WTC11 (cell line): ENCODE data around the gene UBE2V1. TPM values are rescaled to one million over a fixed set of nuclear protein-coding genes. Genes with fewer than 3 reads are reported as not detected.

Source experiments
- ATAC-seq: fragments of 200-7000 bp; cut with Tn5 transposase; 2 replicates; pipeline ENCODE4 v1.10.0; 2021; ENCODE audit warnings: mild to moderate bottlenecking, moderate library complexity
- CTCF ChIA-PET: fragments of 300-600 bp; sonication (Branson Sonifier 250); formaldehyde crosslinking; loops from one replicate; lab custom pipeline; 2021; ENCODE audit warnings: antibody characterized with exemption; lab: Charles Lee
- POLR2A ChIA-PET: fragments of 350-600 bp; sonication (Branson Sonifier 250); formaldehyde crosslinking; loops from one replicate; lab custom pipeline; 2021; ENCODE audit warnings: antibody characterized with exemption; lab: Charles Lee
- DNase-seq: peaks from one replicate; pipeline ENCODE4 v3.0.0; 2021; ENCODE audit warnings: low spot score
- H3K27ac Mint-ChIP-seq: 2 replicates; pipeline ENCODE4 v1.8.0; 2021; ENCODE audit warnings: mixed read lengths
- H3K27me3 Mint-ChIP-seq: 2 replicates; pipeline ENCODE4 v1.8.0; 2021; ENCODE audit warnings: low read depth, mild to moderate bottlenecking, moderate library complexity, mixed read lengths
- H3K36me3 Mint-ChIP-seq: 2 replicates; pipeline ENCODE4 v1.8.0; 2021; ENCODE audit warnings: mixed read lengths
- H3K4me1 Mint-ChIP-seq: 2 replicates; pipeline ENCODE4 v1.8.0; 2022; ENCODE audit warnings: mixed read lengths
- H3K4me3 Mint-ChIP-seq: 2 replicates; pipeline ENCODE4 v1.8.0; 2021; ENCODE audit warnings: mild to moderate bottlenecking, moderate library complexity, mixed read lengths
- H3K9me3 Mint-ChIP-seq: 2 replicates; pipeline ENCODE4 v1.8.0; 2021; ENCODE audit warnings: mixed read lengths
- ELF4 ChIP-seq: sonication (generic); formaldehyde crosslinking; IDR thresholded peaks from 2 replicates; pipeline ENCODE4 v1.8.1; 2022; ENCODE audit warnings: low read depth, mild to moderate bottlenecking, moderate library complexity, missing genetic modification reagents
- EMX1 ChIP-seq: fragments of 250-450 bp; sonication (Bioruptor Pico); IDR thresholded peaks from 2 replicates; pipeline ENCODE4 v1.8.0; 2021; ENCODE audit warnings: mild to moderate bottlenecking
- ESRRA ChIP-seq: sonication (generic); formaldehyde crosslinking; IDR thresholded peaks from 2 replicates; pipeline ENCODE4 v1.8.1; 2022; ENCODE audit warnings: mild to moderate bottlenecking, missing genetic modification reagents, borderline replicate concordance
- GABPB1 ChIP-seq: sonication (generic); formaldehyde crosslinking; IDR thresholded peaks from 2 replicates; pipeline ENCODE4 v1.8.1; 2023; ENCODE audit warnings: mild to moderate bottlenecking, missing genetic modification reagents
- HMGA2 ChIP-seq: fragments of 250-450 bp; sonication (Bioruptor Pico); IDR thresholded peaks from 2 replicates; pipeline ENCODE4 v1.4.0; 2021; ENCODE audit warnings: mild to moderate bottlenecking, moderate library complexity
- IRF2 ChIP-seq: sonication (generic); formaldehyde crosslinking; IDR thresholded peaks from 2 replicates; pipeline ENCODE4 v1.8.0; 2022; ENCODE audit warnings: low read depth, missing genetic modification reagents, borderline replicate concordance
- MYBL2 ChIP-seq: sonication (generic); formaldehyde crosslinking; IDR thresholded peaks from 2 replicates; pipeline ENCODE4 v1.8.1; 2023; ENCODE audit warnings: mild to moderate bottlenecking, moderate library complexity, missing genetic modification reagents
- NR1H2 ChIP-seq: sonication (generic); formaldehyde crosslinking; IDR thresholded peaks from 2 replicates; pipeline ENCODE4 v1.9.0; 2021; ENCODE audit warnings: mild to moderate bottlenecking, moderate library complexity, missing genetic modification reagents
- NR3C1 ChIP-seq: sonication (generic); formaldehyde crosslinking; conservative IDR thresholded peaks from 2 replicates; pipeline ENCODE4 v1.8.1; 2023; ENCODE audit warnings: low read depth, mild to moderate bottlenecking, missing genetic modification reagents
- OVOL2 ChIP-seq: fragments of 250-450 bp; sonication (Bioruptor Pico); IDR thresholded peaks from 2 replicates; pipeline ENCODE4 v1.9.0; 2021; ENCODE audit warnings: mild to moderate bottlenecking, borderline replicate concordance
- SMAD3 ChIP-seq: sonication (generic); formaldehyde crosslinking; IDR thresholded peaks from 2 replicates; pipeline ENCODE4 v1.8.0; 2022; ENCODE audit warnings: missing genetic modification reagents, mild to moderate bottlenecking, borderline replicate concordance
- TCF7 ChIP-seq: sonication (generic); formaldehyde crosslinking; IDR thresholded peaks from 2 replicates; pipeline ENCODE4 v1.8.0; 2022; ENCODE audit warnings: mild to moderate bottlenecking, low read depth, missing genetic modification reagents, moderate library complexity
- ZBTB21 ChIP-seq: sonication (generic); formaldehyde crosslinking; IDR thresholded peaks from 2 replicates; pipeline ENCODE4 v1.8.1; 2023; ENCODE audit warnings: mild to moderate bottlenecking, missing genetic modification reagents, borderline replicate concordance
- ZBTB43 ChIP-seq: sonication (generic); formaldehyde crosslinking; IDR thresholded peaks from 2 replicates; pipeline ENCODE4 v1.8.1; 2023; ENCODE audit warnings: mild to moderate bottlenecking, missing genetic modification reagents
- ZNF416 ChIP-seq: fragments of 250-450 bp; sonication (Bioruptor Pico); IDR thresholded peaks from 2 replicates; pipeline ENCODE4 v1.9.0; 2021; ENCODE audit warnings: mild to moderate bottlenecking, inconsistent platforms
- ZNF512 ChIP-seq: sonication (generic); formaldehyde crosslinking; IDR thresholded peaks from 2 replicates; pipeline ENCODE4 v1.8.1; 2022; ENCODE audit warnings: missing genetic modification reagents, borderline replicate concordance
- total RNA-seq: library from RNA; stranded (reverse); gene quantifications from 3 replicates; pipeline ENCODE4 v1.2.3, GENCODE V29; 2021
- TF ChIP-seq, protein P1 (sequence below): sonication (generic); formaldehyde crosslinking; IDR thresholded peaks from 2 replicates; pipeline ENCODE4 v1.8.0; 2022; ENCODE audit warnings: missing genetic modification reagents
- TF ChIP-seq, protein P2 (sequence below): sonication (generic); formaldehyde crosslinking; IDR thresholded peaks from 2 replicates; pipeline ENCODE4 v1.8.0; 2023; ENCODE audit warnings: missing genetic modification reagents, mild to moderate bottlenecking, borderline replicate concordance
- TF ChIP-seq, protein P3 (sequence below): fragments of 250-450 bp; sonication (Bioruptor Pico); IDR thresholded peaks from 2 replicates; pipeline ENCODE4 v1.9.0; 2021; ENCODE audit warnings: mild to moderate bottlenecking, borderline replicate concordance

Gene UBE2V1
- total RNA-seq, 1 experiment from 2014 or later: 144 TPM

DNA sequence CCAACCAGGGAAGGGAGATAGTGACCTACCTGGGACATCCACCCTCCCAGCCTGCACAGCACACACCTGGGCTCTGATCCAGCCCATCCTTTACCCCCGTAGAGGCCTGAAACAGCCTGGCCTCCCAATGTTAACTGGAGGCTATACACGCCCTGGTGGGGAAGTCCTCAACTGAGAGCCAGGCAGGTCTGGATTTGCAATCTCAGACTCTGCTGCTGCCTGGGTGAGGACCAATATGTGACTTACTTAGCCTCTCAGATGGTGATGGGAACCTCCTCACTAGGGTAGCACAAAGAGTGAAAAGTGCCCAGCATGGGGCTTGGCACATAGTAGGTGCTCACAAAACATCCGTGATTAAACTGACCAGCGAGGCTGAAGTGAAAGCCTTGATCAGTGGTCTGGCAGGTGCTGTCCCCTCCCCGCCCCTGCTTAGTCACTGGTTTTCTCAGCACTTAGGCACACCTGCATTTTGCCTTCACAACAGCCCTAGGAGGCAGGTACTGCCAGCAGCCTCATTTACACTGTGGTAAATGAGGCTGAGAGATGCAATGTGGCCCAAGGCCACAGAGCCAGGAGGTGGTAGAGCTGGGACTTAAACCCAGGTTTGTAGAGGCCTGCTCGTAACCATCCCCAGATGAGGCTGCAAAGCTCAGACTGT, 28.2 kb upstream of the UBE2V1 start:
- Mint-ChIP-seq H3K36me3 (peaks cover 23% of the 10 kb centered on the region), H3K27me3 (no peaks in the 10 kb centered on the region)

DNA sequence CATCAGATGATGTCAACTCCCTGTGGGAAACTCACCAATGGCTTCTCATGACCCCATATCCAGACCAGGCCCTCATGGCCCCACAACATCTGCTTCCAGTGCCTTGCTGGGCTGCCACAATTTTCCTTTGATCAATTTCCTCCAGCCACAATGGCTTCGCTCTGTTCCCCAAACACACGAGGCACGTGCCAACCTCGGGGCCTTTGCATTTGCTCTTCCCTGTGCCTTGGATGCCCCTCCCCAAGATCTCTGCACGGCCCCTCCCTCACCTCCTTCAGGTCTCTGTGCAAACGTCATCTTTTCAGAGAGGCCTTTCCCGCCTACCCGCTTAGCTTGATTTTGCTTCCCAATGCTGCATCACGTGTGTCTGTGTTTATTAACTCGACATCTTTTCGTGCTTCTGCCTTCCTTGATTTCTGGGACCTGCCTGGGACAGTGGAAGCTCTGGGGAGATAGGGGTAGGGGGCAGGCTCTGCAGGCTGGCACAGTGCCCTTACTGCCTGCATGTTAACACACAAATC, 27.4 kb upstream of the UBE2V1 start:
- CTCF ChIA-PET: interaction anchor here (1.1 to 3.4 kb wide), 5 partner anchors 13 to 141 kb away, joined by 4 to 18 read pairs (median 13); partner anchors contain the start of gene PEDS1
- no peak overlapping the region for H3K4me3 Mint-ChIP-seq
- POLR2A ChIA-PET: interaction anchor here (1.2 kb wide), 1 partner anchor 13 kb away, joined by 4 read pairs; the partner anchor contains the start of gene PEDS1
- H3K27me3 Mint-ChIP-seq: no peaks in the 10 kb centered on the region
- H3K36me3 Mint-ChIP-seq: peaks cover 26% of the 10 kb centered on the region
- ATAC-seq (no peak), DNase-seq (no peak)
- peaks cover 33% of the 10 kb centered on the region for H3K4me1 Mint-ChIP-seq
- H3K9me3 Mint-ChIP-seq: no peaks in the 10 kb centered on the region
- H3K27ac Mint-ChIP-seq: peak overlapping the region; percentile 34; the same call in 1 of the 2 replicates
- TF ChIP-seq ZNF416 (CRISPR knock-in tag): no peak
- no peak for TF ChIP-seq ZBTB43 (CRISPR knock-in tag)
- TF ChIP-seq HMGA2: no peak
- TF ChIP-seq MYBL2: no peak
- no peak for TF ChIP-seq GABPB1 (CRISPR knock-in tag)
- no peak for TF ChIP-seq SMAD3
- no peak for TF ChIP-seq OVOL2
- TF ChIP-seq ZNF512 (CRISPR knock-in tag): no peak
- no peak for TF ChIP-seq ZBTB21
- no peak for TF ChIP-seq ELF4 (CRISPR knock-in tag)
- no peak for TF ChIP-seq ESRRA (CRISPR knock-in tag)
- TF ChIP-seq, protein P1, sequence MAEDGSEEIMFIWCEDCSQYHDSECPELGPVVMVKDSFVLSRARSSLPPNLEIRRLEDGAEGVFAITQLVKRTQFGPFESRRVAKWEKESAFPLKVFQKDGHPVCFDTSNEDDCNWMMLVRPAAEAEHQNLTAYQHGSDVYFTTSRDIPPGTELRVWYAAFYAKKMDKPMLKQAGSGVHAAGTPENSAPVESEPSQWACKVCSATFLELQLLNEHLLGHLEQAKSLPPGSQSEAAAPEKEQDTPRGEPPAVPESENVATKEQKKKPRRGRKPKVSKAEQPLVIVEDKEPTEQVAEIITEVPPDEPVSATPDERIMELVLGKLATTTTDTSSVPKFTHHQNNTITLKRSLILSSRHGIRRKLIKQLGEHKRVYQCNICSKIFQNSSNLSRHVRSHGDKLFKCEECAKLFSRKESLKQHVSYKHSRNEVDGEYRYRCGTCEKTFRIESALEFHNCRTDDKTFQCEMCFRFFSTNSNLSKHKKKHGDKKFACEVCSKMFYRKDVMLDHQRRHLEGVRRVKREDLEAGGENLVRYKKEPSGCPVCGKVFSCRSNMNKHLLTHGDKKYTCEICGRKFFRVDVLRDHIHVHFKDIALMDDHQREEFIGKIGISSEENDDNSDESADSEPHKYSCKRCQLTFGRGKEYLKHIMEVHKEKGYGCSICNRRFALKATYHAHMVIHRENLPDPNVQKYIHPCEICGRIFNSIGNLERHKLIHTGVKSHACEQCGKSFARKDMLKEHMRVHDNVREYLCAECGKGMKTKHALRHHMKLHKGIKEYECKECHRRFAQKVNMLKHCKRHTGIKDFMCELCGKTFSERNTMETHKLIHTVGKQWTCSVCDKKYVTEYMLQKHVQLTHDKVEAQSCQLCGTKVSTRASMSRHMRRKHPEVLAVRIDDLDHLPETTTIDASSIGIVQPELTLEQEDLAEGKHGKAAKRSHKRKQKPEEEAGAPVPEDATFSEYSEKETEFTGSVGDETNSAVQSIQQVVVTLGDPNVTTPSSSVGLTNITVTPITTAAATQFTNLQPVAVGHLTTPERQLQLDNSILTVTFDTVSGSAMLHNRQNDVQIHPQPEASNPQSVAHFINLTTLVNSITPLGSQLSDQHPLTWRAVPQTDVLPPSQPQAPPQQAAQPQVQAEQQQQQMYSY (CRISPR knock-in tag): no peak
- TF ChIP-seq EMX1 (CRISPR knock-in tag): no peak
- no peak for TF ChIP-seq NR1H2
- TF ChIP-seq, protein P2, sequence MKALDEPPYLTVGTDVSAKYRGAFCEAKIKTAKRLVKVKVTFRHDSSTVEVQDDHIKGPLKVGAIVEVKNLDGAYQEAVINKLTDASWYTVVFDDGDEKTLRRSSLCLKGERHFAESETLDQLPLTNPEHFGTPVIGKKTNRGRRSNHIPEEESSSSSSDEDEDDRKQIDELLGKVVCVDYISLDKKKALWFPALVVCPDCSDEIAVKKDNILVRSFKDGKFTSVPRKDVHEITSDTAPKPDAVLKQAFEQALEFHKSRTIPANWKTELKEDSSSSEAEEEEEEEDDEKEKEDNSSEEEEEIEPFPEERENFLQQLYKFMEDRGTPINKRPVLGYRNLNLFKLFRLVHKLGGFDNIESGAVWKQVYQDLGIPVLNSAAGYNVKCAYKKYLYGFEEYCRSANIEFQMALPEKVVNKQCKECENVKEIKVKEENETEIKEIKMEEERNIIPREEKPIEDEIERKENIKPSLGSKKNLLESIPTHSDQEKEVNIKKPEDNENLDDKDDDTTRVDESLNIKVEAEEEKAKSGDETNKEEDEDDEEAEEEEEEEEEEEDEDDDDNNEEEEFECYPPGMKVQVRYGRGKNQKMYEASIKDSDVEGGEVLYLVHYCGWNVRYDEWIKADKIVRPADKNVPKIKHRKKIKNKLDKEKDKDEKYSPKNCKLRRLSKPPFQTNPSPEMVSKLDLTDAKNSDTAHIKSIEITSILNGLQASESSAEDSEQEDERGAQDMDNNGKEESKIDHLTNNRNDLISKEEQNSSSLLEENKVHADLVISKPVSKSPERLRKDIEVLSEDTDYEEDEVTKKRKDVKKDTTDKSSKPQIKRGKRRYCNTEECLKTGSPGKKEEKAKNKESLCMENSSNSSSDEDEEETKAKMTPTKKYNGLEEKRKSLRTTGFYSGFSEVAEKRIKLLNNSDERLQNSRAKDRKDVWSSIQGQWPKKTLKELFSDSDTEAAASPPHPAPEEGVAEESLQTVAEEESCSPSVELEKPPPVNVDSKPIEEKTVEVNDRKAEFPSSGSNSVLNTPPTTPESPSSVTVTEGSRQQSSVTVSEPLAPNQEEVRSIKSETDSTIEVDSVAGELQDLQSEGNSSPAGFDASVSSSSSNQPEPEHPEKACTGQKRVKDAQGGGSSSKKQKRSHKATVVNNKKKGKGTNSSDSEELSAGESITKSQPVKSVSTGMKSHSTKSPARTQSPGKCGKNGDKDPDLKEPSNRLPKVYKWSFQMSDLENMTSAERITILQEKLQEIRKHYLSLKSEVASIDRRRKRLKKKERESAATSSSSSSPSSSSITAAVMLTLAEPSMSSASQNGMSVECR (CRISPR knock-in tag): no peak
- no peak for TF ChIP-seq TCF7
- TF ChIP-seq, protein P3, sequence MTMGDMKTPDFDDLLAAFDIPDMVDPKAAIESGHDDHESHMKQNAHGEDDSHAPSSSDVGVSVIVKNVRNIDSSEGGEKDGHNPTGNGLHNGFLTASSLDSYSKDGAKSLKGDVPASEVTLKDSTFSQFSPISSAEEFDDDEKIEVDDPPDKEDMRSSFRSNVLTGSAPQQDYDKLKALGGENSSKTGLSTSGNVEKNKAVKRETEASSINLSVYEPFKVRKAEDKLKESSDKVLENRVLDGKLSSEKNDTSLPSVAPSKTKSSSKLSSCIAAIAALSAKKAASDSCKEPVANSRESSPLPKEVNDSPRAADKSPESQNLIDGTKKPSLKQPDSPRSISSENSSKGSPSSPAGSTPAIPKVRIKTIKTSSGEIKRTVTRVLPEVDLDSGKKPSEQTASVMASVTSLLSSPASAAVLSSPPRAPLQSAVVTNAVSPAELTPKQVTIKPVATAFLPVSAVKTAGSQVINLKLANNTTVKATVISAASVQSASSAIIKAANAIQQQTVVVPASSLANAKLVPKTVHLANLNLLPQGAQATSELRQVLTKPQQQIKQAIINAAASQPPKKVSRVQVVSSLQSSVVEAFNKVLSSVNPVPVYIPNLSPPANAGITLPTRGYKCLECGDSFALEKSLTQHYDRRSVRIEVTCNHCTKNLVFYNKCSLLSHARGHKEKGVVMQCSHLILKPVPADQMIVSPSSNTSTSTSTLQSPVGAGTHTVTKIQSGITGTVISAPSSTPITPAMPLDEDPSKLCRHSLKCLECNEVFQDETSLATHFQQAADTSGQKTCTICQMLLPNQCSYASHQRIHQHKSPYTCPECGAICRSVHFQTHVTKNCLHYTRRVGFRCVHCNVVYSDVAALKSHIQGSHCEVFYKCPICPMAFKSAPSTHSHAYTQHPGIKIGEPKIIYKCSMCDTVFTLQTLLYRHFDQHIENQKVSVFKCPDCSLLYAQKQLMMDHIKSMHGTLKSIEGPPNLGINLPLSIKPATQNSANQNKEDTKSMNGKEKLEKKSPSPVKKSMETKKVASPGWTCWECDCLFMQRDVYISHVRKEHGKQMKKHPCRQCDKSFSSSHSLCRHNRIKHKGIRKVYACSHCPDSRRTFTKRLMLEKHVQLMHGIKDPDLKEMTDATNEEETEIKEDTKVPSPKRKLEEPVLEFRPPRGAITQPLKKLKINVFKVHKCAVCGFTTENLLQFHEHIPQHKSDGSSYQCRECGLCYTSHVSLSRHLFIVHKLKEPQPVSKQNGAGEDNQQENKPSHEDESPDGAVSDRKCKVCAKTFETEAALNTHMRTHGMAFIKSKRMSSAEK (CRISPR knock-in tag): no peak

More for the DNA sequence above, 28.2 kb upstream of the UBE2V1 start:
- DNase-seq (no peak), ATAC-seq (no peak)
- ChIA-PET POLR2A (interaction anchor here (2.0 kb wide), 1 partner anchor 25 kb away, joined by 8 read pairs; no protein-coding TSS in a partner anchor), CTCF (interaction anchor here (3.4 kb wide), 1 partner anchor 20 kb away, joined by 18 read pairs; no protein-coding TSS in a partner anchor)
- H3K4me3 Mint-ChIP-seq: no peak overlapping the region
- TF ChIP-seq NR3C1 (CRISPR knock-in tag) (no peak), IRF2 (CRISPR knock-in tag) (no peak)
- H3K27ac Mint-ChIP-seq: no peak overlapping the region
- peaks cover 38% of the 10 kb centered on the region for H3K4me1 Mint-ChIP-seq
- no peaks in the 10 kb centered on the region for H3K9me3 Mint-ChIP-seq
